Measurements from ENCODE around the gene COL23A1.

Gene COL23A1

GRCh38 chr5:178392386-178392785, 197.8 kb downstream of the COL23A1 start:
- no peak for TF ChIP-seq CTCF (IDR thresholded peaks at IDR 0.05; ENCODE audit: insufficient read depth, low read depth, low read length, missing control alignments)
- no peak overlapping the region for H3K4me3 ChIP-seq (ENCODE audit: low read length)
- DNase-seq (ENCODE audit: low read depth) = no peak

- no peak for TF ChIP-seq CTCF (IDR thresholded peaks at IDR 0.05; ENCODE audit: insufficient read depth, low read depth, low read length, missing control alignments)
- DNase-seq (ENCODE audit: low read depth) = no peak
These were observed 198.7 kb downstream of the COL23A1 start for GRCh38 chr5:178391480-178391879.

GRCh38 chr5:178389796-178390195, 200.4 kb downstream of the COL23A1 start:
- H3K4me3 ChIP-seq (ENCODE audit: low read length) = no peak overlapping the region
- no peak for DNase-seq (ENCODE audit: low read depth)
- TF ChIP-seq CTCF (IDR thresholded peaks at IDR 0.05; ENCODE audit: insufficient read depth, low read depth, low read length, missing control alignments) = no peak

More at GRCh38 chr5:178391480-178391879, 198.7 kb downstream of the COL23A1 start:
- no peak overlapping the region for H3K4me3 ChIP-seq (ENCODE audit: low read length)

- TF ChIP-seq CTCF (IDR thresholded peaks at IDR 0.05; ENCODE audit: insufficient read depth, low read depth, low read length, missing control alignments) = no peak
- DNase-seq (ENCODE audit: low read depth) = no peak
- no peak overlapping the region for H3K4me3 ChIP-seq (ENCODE audit: low read length)
These were observed 201.0 kb downstream of the COL23A1 start for GRCh38 chr5:178389026-178389729.

GRCh38 chr5:178388386-178389025, 201.7 kb downstream of the COL23A1 start:
- DNase-seq (ENCODE audit: low read depth) = no peak
- no peak for TF ChIP-seq CTCF (IDR thresholded peaks at IDR 0.05; ENCODE audit: insufficient read depth, low read depth, low read length, missing control alignments)

GRCh38 chr5:178387856-178388190, 202.4 kb downstream of the COL23A1 start:
- no peak overlapping the region for H3K4me3 ChIP-seq (ENCODE audit: low read length)
- no peak for DNase-seq (ENCODE audit: low read depth)
- no peak for TF ChIP-seq CTCF (IDR thresholded peaks at IDR 0.05; ENCODE audit: insufficient read depth, low read depth, low read length, missing control alignments)

More at GRCh38 chr5:178388386-178389025, 201.7 kb downstream of the COL23A1 start:
- no peak overlapping the region for H3K4me3 ChIP-seq (ENCODE audit: low read length)

All from epithelial cell of esophagus (primary cell).